Fibroblast of pulmonary artery (primary cell): ENCODE results near the gene GTF2H3.

Experiments
- DNase-seq: peaks from one replicate; pipeline ENCODE4 v3.0.0-alpha.2; 2010; ENCODE audit warnings: low read depth
- H3K4me3 ChIP-seq: replicated peaks from 2 replicates; pipeline ENCODE4 v1.5.1; 2011; ENCODE audit warnings: low read depth, mild to moderate bottlenecking, control low read depth, low read length, moderate library complexity
- CTCF ChIP-seq: IDR thresholded peaks from 2 replicates; pipeline ENCODE4 v1.5.1; 2011; ENCODE audit warnings: mild to moderate bottlenecking, control low read depth, low read length, inconsistent platforms; ENCODE audit errors: missing control alignments

Gene GTF2H3

GRCh38 chr12:123678981-123679380 is 45.4 kb downstream of the GTF2H3 start:
- no peak overlapping the region for H3K4me3 ChIP-seq
- TF ChIP-seq CTCF = no peak
- no peak for DNase-seq

GRCh38 chr12:123681605-123682004 is 48.0 kb downstream of the GTF2H3 start:
- no peak overlapping the region for H3K4me3 ChIP-seq
- no peak for TF ChIP-seq CTCF
- DNase-seq = no peak

- no peak overlapping the region for H3K4me3 ChIP-seq
- no peak for TF ChIP-seq CTCF
These were observed 50.3 kb downstream of the GTF2H3 start for GRCh38 chr12:123683964-123684363.

GRCh38 chr12:123686636-123687190 is 53.1 kb downstream of the GTF2H3 start:
- no peak for TF ChIP-seq CTCF
- H3K4me3 ChIP-seq = no peak overlapping the region
- DNase-seq = no peak

More at GRCh38 chr12:123683964-123684363, 50.3 kb downstream of the GTF2H3 start:
- no peak for DNase-seq

- TF ChIP-seq CTCF = no peak
- H3K4me3 ChIP-seq = no peak overlapping the region
- no peak for DNase-seq
These were observed 56.7 kb downstream of the GTF2H3 start for GRCh38 chr12:123690191-123690840.

GRCh38 chr12:123696207-123696606 is 62.6 kb downstream of the GTF2H3 start:
- H3K4me3 ChIP-seq = no peak overlapping the region
- no peak for DNase-seq
- no peak for TF ChIP-seq CTCF

GRCh38 chr12:123696646-123697045 is 63.0 kb downstream of the GTF2H3 start:
- no peak for TF ChIP-seq CTCF
- H3K4me3 ChIP-seq = no peak overlapping the region

More at GRCh38 chr12:123696646-123697045, 63.0 kb downstream of the GTF2H3 start:
- no peak for DNase-seq
